A172 (cell line): Measurements from ENCODE around the gene PRMT1. TPM values are rescaled to one million over a fixed set of nuclear protein-coding genes. Genes with fewer than 3 reads are reported as not detected.

Experiments
- DNase-seq: peaks from one replicate; pipeline ENCODE4 v3.0.0-alpha.2; 2015; ENCODE audit warnings: low spot score
- total RNA-seq: library from RNA; depleted of rRNA; stranded (reverse); fragments of >200 nt; shearing (Covaris generic); gene quantifications from 2 replicates; pipeline ENCODE4 v1.2.3, GENCODE V29; 2014

Gene PRMT1
- total RNA-seq, 1 experiment from 2014 or later: 485 TPM

DNA sequence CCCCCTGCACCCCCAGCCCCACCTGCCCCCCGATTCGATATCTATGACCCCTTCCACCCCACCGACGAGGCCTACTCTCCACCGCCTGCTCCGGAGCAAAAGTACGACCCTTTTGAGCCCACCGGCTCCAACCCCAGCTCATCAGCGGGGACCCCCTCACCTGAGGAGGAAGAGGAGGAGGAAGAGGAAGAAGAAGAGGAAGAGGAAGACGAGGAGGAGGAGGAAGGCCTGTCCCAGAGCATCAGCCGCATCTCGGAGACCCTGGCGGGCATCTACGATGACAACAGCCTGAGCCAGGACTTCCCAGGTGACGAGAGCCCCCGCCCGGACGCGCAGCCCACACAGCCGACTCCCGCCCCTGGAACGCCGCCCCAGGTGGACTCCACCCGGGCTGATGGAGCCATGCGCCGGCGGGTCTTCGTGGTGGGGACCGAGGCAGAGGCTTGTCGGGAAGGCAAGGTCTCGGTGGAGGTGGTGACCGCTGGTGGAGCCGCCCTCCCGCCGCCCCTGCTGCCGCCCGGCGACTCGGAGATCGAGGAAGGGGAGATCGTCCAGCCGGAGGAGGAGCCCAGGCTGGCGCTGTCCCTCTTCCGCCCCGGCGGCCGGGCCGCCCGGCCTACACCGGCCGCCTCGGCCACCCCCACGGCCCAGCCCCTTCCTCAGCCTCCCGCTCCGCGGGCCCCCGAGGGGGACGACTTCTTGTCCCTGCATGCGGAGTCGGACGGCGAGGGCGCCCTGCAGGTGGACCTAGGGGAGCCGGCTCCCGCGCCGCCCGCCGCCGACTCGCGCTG is 25.8 kb upstream of the PRMT1 start:
- no peak for DNase-seq

DNA sequence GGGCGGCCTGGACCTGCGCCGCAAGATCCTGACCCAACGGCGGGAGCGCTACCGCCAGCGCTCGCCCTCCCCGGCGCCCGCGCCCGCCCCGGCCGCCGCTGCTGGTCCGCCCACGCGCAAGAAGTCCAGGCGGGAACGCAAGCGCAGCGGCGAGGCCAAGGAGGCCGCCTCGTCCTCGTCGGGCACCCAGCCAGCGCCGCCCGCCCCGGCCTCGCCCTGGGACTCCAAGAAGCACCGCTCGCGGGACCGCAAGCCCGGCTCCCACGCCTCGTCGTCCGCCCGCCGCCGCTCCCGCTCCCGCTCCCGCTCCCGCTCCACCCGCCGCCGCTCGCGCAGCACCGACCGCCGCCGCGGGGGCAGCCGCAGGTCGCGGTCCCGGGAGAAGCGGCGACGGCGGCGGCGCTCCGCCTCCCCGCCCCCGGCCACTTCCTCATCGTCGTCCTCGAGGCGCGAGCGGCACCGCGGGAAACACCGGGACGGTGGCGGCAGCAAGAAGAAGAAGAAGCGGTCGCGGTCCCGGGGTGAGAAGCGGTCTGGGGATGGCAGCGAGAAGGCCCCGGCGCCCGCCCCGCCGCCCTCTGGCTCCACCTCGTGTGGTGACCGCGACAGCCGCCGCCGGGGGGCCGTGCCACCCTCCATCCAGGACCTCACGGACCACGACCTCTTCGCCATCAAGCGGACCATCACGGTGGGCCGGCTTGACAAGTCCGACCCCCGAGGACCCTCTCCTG is 25.1 kb upstream of the PRMT1 start:
- DNase-seq: no peak

DNA sequence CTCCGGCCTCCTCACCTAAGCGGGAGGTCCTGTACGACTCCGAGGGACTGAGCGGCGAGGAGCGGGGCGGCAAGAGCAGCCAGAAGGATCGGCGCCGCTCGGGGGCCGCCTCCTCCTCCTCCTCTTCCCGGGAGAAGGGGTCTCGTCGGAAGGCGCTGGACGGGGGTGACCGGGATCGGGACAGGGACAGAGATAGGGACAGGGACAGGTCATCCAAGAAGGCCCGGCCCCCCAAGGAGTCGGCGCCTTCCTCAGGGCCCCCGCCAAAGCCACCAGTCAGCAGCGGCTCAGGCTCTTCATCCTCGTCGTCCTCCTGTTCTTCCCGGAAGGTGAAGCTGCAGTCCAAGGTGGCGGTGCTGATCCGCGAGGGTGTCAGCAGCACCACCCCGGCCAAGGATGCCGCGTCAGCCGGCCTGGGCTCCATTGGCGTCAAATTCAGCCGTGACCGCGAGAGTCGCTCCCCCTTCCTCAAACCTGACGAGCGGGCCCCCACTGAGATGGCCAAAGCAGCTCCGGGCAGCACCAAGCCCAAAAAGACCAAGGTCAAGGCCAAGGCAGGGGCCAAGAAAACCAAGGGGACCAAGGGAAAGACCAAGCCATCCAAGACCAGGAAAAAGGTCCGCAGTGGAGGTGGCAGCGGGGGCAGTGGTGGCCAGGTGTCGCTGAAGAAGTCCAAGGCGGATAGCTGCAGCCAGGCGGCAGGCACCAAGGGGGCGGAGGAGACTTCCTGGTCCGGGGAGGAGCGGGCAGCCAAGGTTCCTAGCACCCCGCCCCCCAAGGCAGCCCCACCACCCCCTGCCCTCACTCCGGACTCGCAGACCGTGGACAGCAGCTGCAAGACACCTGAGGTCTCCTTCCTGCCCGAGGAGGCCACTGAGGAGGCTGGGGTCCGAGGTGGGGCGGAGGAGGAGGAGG is 24.3 kb upstream of the PRMT1 start:
- no peak for DNase-seq

DNA sequence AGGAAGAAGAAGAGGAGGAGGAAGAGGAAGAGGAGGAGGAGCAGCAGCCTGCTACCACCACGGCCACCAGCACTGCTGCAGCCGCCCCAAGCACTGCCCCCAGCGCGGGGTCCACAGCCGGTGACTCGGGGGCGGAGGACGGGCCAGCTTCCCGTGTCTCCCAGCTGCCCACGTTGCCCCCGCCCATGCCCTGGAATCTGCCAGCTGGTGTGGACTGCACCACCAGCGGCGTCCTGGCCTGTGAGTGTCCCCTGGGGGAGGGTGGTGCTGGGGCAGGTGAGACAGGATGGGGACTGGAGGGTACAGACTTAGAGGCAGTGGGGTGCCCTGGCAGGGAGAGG is 23.6 kb upstream of the PRMT1 start:
- no peak for DNase-seq

DNA sequence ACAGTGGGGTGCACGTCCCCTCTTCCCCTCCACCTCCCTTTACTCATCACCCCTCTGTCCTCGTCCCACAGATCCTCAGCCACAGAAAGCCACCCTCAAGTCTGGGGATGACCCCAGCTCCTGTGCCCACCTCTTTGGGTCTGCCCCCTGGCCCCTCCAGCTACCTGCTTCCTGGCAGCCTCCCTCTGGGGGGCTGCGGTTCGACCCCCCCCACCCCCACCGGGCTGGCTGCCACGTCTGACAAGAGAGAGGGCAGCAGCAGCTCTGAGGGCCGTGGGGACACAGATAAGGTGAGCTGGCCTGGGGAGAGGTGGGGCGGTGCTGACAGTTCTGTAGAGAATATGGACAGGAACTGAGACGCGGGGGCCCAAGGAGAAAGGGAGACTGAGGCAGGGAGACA is 22.5 kb upstream of the PRMT1 start:
- no peak for DNase-seq

DNA sequence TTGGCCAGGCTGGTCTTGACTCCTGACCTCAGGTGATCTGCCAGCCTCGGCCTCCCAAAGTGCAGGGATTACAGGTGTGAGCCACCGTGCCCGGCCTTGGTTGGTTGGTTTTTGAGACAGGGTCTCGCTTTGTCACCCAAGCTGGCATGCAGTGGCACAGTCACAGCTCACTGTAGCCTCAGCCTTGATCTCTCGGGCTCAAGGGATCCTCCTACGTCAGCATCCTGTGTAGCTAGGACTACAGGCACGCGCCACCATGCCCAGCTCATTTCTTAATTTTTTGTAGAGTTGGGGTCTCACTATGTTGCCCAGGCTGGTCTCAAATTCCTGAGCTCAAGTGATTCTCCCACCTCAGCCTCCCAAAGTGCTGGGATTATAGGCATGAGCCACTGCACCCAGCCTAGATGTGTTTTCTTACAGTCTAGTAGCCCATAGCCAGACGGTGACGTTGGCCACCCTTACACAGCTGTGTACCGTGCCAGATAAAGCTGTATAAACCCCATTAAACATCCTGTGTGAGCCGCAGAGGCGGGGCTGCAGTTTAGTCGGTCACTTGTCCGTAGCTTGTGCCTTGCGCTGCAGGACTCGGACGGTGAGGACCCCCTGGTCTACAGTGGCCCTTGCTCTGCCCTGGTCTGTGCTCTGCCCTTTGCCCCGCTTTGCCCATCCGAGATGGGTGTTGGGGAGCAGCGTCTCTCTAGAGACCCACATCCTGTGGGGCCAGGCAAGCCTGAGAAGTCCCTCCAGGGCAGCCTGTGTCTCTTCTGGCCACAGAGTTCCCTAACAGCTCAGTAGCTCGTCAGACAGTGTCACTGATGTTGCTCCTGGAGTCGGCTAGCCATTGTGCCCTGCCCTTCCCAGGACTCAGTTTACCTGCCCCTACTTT is 21.3 kb upstream of the PRMT1 start:
- no peak for DNase-seq

DNA sequence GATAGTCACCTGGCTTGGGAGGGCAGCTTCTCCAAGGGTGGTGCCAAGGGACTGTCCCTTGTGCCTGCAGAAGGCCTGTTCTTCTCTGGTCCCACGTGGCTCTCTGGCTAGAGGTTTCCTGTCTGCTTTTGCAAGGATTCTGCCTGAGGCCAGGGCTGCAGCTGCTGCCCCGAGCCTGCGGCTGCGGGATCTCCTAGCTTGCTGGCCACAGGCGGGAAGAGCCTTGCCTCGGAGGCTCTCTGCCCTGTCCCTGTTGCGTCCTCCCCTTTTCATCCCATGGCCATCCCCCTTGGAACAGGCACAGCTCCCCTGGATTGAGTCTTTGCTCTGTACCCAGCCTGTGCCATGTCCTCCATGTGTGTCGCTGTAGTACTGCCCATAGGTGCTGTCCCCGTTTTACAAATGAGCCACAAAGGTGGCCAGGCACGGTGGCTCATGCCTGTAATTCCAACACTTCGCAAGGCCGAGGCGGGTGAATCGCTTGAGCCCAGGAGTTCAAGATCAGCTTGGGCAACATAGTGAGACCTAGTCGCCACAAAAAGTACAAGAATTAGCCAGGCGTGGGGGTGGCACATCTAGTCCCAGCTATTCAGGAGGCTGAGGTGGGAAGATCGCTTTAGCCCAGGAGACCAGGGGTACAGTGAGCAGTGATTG is 20.5 kb upstream of the PRMT1 start:
- DNase-seq: no peak

DNA sequence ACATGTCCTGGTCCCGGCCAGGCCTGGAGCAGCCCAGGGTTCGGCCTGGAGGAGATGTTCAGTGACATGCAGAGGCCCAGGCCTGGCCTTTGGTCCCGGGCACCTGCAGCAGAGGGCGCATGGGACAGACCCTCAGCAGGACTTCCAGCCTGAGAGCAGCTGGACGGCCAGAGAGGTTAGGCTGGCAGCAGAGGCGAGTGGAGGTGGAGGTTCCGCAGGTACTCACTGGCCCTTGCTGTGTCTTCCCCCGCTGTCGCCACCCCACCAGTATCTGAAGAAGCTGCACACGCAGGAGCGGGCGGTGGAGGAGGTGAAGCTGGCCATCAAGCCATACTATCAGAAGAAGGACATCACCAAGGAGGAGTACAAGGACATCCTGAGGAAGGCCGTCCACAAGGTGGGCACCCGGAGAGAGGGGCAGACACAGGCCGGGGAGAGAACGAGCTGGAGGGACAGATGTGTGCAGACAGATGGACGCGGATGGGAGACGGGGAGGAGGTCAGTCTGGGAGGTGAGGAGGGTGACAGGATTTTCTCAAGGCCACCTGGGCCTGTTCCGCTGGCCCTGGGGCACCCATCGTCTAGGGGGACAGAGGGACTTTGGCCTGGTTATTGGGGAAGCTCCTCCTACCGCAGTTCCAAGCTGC is 19.5 kb upstream of the PRMT1 start:
- no peak for DNase-seq

DNA sequence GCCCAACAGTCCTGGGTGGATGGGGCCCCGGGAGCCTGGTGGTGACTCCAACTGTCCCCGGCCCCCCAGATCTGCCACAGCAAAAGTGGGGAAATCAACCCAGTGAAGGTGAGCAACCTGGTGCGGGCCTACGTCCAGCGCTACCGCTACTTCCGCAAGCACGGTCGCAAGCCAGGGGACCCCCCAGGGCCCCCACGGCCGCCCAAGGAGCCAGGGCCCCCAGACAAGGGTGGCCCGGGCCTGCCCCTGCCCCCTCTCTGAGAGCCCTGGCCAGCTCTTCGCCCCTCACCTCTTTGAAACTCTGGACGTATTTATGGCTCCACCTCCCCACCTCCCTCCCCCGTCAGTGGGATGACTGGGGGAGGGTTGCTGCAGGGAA is 18.9 kb upstream of the PRMT1 start:
- DNase-seq: no peak

DNA sequence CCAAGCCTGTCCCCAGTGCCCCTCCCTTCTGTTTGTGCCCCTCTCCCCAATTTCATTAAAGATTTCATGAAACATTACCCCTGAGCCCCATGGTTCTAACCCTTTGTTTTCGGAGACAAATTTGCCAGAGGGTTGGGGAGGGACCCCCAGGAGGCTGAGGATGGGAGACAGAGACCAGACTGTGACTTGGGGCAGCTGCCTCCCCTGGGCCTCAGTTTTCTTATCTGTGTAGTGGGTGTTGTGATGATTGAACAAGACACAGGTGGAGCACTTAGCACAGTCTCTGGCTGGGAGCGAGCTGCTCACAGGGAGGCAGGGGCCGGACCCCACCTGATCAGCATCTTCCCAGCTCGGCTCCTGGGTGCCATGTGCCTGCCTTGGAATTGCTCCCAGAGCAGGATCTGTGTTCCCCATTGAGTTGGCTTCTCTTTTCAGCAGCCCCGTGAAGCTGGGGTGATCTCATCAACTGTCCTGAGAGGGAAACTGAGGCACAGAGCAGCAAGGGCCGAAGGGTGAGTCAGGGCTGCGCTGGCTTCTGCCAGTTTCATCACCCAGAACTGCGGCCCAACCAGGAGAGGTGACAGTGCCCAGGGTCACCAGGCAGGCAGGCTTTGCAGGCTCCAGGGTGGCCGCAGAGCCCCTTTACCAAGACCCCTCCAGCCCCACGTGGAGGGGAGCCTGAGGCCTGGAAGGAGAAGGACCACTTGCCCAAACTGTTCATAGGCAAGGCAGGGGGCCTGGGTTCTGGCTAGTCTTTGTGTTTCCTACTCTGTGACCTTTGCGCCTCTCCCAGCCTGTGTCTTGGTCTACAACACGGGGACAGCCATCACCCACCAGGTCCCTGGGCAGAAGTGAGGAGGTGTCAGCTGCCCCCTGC is 18.3 kb upstream of the PRMT1 start:
- DNase-seq: no peak

DNA sequence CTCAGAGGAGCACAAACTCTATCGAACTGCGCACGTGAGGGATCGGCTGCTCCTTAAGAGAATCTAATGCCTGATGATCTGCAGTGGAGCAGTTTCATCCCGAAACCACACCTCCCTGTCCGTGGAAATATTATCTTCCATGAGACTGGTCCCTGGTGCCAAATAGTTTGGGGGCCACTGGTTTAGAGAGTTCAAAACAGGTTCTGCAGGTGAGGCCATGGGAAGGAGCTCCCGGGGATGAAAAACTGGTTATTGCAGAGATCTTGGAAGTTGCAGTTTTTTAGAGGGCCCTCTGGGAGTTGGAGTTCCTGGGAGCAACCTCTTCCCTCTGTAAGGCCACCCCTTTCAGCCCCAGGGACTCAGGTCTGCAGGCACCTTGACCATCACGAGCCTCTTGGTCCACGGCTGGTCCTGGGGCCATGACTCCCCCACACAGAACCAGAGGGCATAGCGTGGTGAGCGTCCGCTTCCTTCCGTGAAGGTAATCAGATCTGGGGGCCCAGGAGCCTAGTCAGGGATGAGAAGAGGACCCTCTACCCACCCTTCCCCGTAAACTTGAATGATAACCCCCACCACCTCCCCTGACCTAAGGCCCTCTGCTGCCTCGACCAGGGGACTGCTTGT is 16.6 kb upstream of the PRMT1 start:
- DNase-seq: no peak

DNA sequence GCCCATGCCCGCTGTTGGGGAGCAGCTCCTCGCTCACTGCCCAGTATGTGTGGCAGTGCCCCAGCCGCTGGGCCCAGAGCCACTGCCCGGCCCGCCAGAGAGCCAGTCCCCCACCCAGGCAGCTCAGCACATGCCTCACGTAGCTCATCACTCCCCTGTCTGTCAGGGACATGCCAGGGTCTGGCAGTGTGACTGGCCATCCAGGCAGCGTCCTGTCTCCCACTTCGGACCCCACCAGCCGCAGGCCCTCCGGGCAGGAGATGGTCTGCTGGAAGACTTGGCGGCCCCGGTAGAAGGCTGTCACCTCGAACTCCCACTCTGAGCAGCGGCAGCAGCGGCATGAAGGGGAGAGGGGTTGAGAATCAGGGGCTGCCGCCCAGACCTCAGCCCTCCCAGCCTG is 15.1 kb upstream of the PRMT1 start:
- no peak for DNase-seq

DNA sequence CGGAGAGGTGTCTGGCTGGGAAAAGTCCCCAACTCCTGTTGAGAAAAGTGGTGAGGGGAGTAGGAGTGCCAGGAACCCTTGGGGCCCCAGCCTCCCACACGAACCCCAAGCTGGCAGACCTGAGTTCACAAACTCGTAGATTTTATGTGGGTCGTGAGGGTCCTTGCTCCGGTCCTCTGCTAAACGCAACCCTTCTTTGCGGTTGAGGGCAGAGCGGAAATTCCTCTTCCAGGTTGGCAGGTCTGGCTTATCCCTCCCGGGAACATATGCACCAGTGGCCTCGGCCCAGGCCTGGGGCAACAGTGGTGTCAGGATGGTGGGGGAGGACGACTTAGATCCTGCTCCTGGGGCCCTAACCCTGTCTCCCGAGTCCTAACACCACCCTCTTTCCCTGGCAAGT is 13.8 kb upstream of the PRMT1 start:
- DNase-seq: no peak

DNA sequence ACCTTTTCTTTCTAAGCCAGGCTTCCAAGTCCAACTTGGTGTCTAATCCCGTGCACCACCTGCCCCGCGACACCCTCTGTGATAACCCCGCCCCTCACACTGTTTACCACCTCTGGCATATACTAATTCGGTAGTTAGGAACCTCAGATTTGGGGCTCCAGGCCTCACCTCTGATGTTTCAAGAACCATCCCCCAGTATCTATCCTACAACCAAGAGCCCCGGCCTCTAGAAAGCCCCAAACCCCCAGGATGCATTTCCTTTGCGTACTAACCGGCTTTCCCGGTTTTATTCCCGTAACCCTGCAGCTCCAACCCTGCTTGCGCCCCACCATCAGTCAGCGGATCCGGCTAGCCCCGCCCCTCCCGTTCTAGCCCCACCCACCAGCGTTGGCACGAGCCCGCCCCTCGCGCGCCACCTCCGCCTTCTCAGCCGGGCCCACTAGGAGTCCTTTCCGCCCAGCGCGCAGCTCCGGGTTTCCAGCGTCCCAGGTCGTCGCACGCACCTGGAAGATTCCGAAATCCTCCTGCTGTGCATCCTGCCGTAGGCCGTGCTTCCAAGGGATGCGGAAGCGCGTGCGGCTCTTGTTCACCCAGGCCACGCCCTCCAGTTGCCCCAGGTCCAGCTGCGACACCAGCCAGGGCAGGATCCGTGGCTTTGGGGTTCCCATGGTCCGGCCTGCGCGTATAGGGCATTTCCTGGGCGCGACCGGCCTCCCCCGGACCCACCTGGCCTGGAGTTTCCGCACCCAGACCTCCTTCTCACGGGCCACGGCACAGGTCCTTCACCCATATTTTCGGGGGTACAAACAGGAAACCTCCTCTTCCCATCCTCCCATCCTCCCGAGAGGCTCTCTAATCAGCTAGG is 12.7 kb upstream of the PRMT1 start:
- peak; percentile 74 for DNase-seq

DNA sequence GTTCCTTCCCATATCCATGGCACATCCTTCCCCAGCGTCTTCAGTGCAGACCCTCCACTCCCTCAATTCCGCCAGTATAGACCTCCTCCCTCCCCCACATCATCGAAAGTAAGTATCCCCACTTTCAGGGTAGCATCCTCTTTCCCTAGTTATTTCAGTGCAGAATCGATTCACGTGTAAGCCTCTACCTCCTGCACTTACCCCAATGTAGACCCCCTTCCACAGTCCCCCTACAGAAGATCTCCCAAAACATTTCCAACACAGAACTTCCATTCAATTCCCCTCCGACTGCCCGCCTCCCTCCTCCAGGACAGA is 12.1 kb upstream of the PRMT1 start:
- no peak for DNase-seq

DNA sequence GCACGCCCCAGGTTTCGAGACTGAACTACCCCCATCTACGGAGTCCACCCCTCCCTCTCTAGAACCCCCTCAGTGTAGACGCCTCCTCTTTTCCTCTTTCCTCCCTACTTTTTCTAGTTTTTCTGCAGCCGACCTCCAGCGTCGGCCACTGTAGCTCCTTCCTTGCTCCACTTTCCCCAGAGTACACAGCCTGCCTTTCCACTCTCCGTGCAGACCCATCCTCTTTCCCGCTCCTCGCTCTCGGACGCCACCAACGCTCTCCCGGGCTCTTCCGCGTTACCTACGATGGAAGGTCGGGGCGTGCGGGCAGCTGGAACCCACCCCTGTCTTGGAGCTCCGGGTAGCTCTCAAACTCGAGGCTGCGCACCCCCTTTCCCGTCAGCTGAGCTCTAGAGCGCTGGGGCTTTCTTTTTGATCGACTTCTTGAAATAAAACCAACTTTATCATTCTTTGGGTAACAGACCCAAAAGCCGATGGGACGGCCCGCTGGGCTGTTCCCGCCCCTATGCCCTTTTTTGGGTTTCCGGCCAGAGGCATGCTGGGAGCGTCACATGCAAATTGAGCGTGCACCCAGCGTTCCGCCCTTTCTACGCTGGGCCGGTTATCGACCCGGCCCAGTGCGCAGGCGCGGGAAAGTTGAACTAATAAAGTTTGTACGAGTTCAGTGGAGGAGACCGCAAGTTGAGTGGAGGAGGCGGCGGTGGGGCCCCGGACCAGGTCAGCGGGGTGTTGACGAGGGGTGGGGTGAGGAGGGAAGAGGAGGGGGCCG is 11.5 kb upstream of the PRMT1 start, which contains the start of the genes BCL2L12 and IRF3:
Gene BCL2L12 (plus strand): TSS at position 583 of the 769 bp plus-strand sequence. CDS start 760 bp downstream, outside the sequence.
Gene IRF3 (minus strand): TSS at position 507 of the 769 bp plus-strand sequence. CDS start 1,019 bp downstream, outside the sequence.
- DNase-seq: peak; percentile 93

DNA sequence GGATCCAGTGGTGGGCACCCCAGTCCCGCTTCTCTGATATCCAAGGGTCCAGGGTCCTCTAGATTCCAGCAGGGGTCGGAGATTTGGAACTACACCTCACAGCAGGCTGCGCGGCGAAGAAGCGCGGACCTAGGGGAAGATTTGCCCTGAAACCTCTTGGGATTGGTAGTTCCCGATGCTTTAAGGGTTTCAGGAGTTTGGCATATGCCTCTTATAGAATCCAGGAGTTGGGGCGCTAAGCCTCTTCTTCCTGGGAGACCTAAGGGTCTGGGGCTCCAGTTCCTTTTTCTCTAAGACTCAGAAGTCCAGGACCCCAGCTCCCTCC is 11.0 kb upstream of the PRMT1 start:
- no peak for DNase-seq
